ENCODE results near the gene IQGAP3.

DNA sequence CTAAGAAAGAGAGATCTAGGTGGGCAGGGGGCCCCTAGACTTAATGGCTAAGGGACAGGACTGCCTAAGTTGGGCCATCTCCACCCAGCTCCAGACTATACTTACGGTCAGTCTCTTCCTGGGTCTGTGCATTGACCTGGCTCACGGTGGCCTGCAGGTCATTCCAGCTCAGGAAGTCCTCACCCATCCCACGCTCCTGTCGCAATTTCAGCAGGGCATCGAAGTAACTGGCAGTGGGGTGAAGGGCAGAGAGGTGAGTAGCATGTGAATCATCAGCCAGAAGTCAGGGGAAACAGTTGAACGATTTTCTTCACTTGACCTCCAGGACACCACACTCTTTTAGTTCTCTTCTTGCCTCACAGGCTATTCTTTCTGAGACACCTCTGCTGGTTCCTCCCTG is 20.5 kb downstream of the IQGAP3 start:
- TF ChIP-seq, protein P1, sequence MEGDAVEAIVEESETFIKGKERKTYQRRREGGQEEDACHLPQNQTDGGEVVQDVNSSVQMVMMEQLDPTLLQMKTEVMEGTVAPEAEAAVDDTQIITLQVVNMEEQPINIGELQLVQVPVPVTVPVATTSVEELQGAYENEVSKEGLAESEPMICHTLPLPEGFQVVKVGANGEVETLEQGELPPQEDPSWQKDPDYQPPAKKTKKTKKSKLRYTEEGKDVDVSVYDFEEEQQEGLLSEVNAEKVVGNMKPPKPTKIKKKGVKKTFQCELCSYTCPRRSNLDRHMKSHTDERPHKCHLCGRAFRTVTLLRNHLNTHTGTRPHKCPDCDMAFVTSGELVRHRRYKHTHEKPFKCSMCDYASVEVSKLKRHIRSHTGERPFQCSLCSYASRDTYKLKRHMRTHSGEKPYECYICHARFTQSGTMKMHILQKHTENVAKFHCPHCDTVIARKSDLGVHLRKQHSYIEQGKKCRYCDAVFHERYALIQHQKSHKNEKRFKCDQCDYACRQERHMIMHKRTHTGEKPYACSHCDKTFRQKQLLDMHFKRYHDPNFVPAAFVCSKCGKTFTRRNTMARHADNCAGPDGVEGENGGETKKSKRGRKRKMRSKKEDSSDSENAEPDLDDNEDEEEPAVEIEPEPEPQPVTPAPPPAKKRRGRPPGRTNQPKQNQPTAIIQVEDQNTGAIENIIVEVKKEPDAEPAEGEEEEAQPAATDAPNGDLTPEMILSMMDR (IDR thresholded peaks at IDR 0.05; ENCODE audit: poor library complexity) = no peak
- TF ChIP-seq EZH2 (IDR thresholded peaks at IDR 0.05; ENCODE audit: borderline replicate concordance) (no peak), EZH2phosphoT487 (IDR thresholded peaks at IDR 0.05; ENCODE audit: low read depth, severe bottlenecking, unreplicated experiment) (no peak)
